GM19324 (cell line): ENCODE measurements around the gene SSTR5.

Experiments used
- ATAC-seq: cut with Tn5 transposase; IDR thresholded peaks from one replicate; pipeline ENCODE4 v1.9.1; 2021; ENCODE audit warnings: mild to moderate bottlenecking, moderate library complexity; ENCODE audit not compliant: unreplicated experiment, low FRiP score

Gene SSTR5

DNA sequence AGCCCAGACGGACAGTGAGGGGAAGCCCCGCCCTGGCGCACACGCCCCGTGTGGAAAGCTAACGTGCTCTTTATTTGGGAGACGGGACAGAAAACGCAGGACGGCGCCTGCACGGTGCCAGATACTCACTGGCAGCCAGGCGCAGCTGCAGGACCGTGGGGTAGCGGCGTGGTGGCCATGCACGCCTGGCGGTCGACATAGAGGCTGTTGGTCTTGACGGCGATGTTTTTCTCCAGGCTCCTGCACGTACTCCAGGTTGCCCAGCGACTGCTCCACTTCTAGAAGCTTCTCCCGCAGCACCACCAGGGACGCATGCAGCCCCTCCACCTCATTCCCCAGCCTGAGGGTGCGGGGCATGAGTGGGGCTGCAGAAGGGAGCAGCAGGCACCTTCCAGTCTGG, 28.6 kb downstream of the SSTR5 start:
- no peak for ATAC-seq

DNA sequence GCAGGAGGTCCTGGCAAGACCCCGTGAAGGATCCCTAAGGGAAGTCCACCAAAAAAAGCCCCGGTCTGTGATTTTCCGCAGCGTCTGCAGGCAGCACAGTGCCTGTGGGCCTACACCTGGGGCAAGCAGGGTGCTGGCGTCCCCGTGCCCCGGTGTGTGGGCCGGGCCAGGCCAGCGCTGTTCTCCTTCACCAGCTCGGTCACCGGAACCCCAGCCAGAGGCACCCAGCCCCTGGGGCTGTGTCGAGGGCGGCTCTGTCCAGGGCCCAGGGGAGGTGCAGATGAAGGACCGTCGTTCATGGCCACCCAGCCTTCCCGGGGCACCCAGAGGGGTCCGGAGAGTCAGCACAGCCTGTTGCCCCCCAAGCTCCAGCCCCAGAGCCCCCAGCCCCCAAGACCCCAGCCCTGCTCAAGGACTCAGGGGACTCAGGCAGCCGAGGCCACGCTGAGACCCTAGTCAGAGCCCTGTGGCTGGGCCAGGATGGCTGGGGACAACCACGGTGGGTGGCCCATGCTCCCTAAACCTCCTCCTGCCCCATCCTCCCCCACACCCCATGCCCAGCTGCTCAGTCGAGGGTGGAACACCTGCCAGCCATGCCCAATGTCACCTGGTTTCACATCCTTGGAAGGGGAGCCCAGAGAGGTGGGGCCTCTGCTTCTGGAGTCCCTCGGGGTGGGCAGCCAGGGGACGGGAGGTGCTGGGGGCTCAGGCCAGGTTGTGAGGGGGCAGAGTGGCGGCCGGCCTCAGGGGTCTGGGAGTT, 29.2 kb downstream of the SSTR5 start:
- no peak for ATAC-seq

DNA sequence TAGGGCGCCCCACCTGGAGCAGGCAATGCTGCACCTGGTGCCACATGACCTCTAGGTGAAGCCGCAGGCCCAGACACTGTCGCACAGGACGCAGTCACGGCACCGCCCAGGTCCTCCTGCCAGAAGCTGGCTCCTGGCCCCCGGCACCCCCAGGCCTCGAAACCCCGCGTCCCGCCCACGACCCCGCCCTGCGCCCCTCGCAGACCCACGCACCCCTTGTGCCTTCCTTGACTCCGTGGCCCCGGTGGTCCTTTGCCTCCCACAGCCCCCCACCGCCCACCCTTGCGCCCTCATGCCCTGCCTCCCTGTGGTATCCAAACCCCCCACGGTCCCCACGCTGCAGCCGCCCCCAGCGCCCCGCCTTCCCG, 29.8 kb downstream of the SSTR5 start:
- ATAC-seq, result no peak

DNA sequence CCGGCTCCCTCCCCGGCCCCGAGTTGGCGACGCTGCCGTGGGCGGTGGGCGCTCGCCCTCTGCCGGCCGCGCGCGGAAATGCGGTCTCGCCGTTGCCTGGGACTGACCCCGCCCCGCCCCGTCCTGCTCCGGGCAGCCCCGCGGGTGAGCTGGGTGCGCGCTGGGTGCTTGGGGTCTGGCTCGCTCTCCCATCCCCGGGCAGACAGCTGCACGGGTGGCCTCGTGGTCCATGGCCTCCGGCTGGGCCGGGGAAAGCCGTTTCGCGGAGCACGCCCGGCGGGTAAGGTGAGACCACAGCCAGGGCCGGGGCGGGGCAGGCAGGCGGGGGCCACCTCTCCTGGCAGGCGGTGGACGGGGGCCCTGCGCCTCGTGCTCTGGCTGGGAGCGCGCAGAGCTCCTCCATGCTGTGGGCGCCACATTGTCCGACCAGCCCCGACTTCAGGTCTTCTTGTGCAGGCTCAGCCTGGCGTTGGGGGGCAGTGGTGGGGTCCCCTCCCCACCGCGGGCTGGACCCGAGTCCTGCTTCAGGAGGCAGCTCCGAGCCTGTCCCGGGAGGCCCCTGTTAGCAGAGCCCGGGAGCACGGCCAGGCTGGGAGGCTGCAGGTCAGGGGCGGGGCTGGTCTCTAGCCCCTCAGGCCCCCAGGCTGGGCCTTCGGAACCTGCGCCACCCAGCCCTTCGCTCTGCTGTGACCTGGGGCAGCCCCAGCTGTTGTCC, 30.5 kb downstream of the SSTR5 start:
- no peak for ATAC-seq

DNA sequence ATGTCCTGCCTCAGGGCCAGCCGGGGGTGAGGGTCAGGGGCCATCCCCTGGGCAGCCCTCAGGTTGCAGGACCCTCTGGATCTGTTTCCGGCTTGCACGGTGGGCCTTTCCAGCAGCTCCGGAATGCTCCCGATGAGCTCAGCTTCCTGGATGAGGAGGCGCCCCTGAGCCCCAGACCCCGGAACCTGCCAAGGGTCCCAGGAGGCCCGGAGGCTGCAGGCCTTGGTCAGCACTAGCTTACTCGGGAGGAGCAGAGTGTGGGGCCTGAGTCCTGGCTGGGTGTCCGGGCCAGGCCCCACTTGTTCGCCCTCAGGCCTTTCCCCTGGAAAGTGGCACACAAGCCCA, 31.1 kb downstream of the SSTR5 start:
- ATAC-seq, result no peak

DNA sequence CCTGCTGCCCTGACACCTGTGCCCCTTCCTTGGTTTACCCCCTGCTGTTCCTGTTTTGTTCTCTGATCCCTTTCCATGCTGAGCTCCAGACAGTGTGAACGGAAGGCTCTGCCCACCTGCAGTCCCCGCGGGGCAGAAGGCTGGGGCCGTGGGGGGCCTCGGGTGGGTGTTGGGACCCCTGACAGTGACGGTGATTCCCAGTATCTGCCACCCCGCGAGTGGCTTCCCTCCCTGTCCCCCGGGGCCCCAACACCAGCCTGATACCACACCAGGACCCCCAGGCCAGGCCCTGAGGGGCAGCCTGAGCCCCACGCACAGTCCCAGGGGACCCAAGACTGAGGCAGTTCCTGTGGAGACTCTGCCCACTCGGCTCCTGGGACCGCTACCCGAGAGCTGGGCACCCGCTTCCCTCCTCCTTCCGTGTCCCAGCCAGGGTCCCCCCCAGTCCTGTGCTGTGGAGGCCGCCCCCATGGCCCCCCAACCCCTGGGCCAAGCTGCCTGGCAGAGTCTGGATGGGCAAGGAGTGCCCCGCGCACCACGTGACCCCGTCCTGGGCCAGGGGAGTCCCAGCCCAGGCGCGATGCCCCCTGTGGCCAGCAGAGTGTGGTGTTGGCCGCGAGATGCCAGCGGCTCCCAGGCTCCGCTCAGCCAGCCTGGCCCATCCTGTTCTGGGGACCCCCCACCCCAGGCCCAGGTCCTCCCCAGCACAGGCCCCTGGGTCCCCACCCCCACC, 33.5 kb downstream of the SSTR5 start:
- ATAC-seq, result no peak

DNA sequence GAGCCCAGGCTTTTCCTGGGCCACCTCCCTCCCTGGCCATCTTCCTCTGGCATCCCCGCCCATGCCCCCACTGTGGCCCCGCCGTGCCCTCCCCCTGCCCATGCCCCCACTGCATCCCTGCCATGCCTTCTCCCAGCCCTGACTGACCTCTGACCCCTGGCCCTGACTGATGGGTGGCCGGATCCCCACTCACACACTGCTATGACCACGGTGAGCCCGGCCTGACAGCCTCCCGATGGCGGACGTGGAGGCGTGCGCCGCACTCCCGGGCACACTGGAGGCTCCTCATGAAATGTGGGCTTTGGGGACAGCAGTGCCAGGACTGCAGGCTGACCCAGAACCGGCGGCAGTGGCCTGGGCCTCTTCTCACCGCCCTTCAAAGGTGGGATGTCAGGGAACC, 34.1 kb downstream of the SSTR5 start:
- no peak for ATAC-seq

DNA sequence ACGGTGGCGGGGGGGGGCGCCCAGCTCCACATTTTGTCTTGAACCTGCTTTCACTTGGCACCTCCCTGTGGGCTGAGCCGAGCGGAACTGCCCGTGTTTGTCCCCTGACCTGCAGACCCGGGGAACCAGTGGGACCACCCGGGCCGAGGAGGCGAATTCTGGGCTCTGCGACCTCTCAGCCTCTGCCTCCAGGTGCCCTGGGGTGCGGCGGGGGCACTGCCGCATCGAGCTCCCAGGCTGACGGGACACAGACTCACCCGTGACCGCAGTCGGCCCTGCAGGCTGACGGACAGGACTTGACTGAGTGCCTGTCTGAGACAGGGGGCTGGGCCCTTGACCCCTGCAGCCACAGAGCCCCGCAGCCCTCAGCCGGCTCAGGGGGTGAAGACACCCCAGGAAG, 34.6 kb downstream of the SSTR5 start:
- no peak for ATAC-seq

DNA sequence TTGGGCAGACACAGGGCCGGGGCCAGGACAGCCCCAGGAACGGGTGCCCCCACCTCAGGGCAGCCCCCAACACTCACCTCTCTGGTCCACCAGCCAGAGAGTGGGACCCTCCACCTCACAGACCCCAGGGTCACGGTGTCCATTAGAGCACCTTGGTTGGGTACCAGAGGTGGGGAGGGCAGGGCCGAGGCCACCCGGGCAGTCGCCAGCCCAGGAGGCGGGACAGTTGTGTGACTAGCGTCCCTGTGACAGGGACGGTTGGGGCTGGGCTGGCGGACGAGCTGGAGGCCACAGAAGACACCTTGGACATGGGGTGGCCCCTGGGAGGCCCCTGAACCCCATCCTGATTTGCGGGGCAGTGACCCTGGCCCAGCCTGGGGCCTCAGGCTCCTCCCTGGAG, 35.2 kb downstream of the SSTR5 start:
- ATAC-seq, result no peak

DNA sequence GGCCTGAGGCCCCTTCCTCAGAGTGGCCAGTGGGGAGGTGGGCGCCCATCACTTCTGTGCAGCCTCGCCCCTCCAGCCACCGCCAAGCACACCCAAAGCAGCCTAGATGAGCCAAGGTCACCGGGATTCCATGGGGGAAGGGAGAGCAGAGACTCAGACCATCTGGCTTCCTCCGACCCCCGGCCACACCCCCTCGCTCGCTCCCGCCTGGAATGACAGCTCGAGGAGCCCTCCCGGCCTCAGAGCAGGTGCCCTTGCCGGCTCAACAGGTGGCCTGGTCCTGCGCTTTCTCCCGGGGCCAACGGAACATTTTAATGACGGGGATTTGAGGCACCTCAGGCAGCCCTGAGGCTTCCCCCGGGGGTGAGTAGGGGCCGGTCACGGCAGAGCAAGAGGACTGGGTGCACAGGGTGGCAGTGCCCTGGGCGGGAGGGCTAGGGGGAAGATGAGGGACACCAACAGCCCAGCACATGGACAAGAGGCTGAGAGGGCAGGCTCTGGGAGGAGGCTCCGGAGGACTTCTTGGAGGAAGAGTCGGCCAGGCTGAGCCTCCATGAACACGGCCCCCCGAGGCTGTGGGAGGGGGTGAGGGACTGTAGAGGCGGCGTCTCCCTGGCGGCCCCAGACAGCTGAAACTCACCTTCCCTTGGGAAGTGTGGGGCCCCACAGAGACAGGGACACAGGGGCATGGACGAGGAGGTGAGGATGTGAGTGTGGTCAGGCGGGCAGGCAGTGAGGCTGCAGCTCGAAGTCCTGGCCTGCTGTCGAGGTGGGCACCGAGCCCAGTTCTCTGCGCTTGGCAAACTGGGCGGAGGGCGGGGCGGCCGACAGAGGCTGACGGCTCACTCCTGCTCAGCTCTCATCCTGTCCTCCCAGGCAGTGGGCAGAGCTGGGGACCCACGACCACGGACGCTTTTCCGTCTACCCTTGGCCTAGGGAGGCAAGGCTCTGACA, 36.0 kb downstream of the SSTR5 start:
- ATAC-seq, result no peak

DNA sequence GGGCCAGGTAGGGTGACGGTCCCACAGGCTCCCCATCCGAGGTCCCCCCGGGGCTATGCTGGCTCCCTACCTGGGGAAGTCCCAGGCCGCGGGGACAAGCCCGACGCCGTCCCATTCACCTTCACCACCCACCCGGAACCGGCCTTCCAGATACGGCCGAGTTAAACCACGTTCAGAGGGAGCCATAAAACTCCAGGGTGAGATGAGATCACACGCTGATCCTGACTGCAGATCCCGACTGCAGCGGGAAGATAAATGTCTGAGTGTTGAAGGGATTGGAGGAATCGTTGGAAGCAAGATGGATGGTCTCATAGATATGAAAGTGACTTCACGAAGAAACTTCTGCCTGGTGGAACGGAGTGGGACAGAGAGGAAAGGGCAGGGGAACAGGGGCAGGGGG, 37.1 kb downstream of the SSTR5 start:
- no peak for ATAC-seq

DNA sequence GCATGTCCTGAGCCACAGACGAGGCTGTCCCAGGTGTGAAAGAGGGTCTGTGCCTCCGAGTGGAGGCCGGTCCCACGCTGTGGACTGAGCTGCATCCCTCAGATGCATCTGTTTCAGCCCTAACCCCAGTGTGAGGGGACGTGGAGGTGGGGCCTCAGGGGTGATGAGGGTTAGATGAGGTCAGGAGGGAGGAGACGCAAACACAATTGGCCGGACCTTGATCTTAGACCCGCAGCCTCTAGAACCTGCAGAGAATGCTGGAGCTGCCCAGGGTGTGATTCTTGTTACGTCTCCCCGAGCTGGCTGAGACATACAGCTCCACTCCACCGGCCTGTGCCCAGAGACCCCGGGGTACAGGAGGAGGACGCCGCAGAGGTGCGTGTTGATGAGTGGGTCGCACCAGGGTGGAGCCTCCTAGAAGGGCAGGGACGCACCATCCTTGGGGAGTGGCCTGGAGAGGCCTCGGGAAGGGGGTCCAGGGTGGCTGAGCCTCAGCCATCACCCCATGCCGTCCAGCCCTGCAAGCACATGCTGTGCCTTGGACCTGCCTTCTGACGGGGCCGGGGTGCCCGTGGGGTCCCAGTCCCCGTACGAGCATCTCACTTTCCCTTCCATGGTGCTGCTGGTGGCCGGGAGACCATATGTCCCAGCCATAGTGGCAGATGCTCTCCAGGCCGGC, 40.1 kb downstream of the SSTR5 start:
- no peak for ATAC-seq

DNA sequence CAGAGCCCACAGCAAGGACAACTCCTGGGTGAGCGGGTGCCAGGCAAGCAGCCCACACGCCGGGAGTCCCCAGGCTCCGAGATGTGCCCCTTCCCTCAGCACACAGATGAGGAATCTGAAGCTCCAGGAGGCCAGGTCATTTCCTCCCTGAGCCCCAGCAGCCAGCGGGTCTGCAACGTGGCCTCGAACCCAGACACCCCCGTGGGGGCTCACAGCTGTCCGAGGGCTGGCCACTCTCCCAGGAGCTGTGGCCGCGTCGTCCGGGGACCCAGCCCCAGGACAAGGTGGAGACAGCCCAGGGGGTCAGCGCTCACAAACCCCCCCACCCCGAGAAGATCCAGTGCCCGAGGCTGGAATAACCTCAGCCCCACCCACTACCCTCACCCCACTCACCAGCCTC, 40.9 kb downstream of the SSTR5 start:
- no peak for ATAC-seq

DNA sequence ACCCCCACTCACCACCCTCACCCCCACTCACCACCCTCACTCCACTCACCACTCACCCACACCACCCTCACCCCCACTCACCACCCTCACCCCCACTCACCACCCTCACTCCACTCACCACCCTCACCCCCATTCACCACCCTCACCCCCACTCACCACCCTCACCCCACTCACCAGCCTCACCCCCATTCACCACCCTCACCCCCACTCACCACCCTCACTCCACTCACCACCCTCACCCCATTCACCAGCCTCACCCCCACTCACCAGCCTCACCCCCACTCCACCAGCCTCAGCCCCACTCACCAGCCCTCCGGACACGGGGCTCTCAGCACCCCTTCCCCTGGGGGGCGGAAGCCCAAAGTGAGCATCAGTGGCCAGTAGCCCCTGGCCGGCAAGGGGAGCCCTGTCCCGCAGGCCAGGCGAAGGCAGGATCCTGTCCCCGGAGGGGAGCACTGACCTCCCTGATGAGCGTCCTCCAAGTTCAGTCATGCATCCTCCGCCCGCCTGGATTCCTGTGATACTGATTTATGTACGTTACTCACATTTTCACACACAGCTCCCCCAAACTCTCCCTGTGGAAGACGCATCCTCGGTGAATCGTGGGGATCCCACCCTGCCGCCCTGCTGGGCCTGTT, 41.5 kb downstream of the SSTR5 start:
- ATAC-seq, result no peak

DNA sequence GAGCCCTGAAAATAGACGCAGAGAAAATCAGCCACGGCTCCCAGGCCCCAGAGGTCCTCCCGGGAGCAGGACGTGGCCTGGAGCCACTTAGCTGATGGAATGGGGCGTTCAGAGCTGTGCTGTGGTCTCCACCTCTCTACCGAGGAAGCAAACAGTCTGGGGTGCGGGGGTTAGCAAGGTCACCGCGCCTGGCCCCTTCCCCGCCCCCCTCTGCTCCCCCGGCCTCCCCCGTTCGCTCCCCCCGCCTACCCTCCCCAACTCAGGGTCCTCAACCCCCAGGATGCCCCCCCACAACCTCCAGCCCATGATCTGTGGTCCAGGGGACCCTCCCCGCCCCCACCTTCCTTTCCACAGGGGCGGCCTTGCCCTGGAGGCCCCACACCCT, 44.1 kb downstream of the SSTR5 start:
- ATAC-seq, result no peak

DNA sequence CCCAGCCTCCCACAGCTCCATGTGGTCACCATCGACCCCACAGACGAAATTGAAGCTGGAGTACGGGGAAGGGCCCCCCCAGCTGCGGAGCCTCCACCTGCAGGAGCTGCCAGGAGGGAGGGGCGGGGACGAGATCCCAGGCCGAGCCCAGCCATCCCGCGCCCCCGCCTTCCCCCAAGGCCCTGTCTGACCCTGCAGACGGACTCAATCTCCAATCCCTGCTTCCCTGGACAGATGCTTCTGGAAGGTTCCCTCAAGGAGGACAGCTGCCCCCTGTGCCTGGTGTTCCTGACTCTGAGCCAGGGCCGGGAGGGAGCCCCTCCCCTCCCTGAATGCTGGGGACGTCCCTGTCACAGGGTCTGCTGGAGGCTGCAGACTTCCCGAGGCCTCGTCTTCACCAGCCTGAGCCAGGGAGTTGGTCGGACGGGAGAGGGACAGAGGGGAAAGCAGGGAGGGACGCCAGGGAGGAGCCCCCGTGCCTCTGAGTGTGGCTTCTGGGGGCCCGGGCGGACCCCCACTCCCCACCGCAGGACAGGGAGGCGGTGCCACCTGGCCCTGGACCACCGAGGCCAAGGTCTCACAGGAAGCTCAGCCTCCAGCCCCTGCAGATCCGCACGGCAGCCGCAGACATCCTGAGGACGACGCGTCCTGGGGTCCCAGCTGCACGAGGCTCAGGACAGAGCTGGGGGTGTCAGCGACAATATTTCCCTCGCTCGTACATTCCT, 44.8 kb downstream of the SSTR5 start:
- no peak for ATAC-seq

DNA sequence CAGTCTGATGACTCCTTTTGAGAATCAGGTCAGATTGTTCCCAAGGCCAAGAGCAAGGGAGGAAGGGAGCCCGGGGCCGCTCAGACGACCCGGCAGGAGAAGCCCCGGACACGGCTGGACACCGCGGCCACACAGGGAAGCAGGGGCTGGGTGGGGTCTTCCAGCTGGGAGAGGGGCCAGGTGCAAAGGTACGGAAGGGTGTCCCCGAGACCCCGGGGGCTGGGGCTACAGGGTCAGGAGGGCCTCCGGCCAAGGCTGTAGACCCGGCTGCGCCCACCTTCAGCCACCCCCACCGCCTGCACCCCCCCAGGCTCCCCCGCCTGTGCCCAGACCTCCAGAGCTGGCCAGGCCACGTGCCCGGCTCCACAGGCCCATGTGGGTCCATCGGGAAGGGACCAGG, 45.4 kb downstream of the SSTR5 start:
- ATAC-seq, result no peak

DNA sequence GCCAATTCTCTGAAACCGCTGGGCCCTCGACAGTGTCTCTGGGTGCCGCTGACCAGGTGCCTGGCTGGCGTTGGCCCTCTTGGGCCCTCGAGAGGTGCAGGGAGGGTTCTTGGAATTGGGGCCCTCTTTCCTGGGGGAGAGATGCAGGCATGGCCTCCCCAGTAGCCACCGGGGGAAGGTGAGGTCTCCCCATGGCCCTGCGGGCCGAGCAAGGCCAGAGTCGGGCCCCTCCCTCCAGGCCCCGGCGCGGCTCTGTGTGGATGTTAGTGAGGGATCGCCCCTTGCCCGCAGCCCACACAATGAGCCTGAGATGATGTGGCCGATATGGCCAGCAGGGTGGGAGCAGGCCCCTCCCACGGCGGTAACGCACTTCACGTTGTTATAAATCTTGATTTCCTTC, 46.6 kb downstream of the SSTR5 start:
- no peak for ATAC-seq
